GM21360 (cell line): ENCODE measurements around the gene VAV2.

Experiments
- ATAC-seq: cut with Tn5 transposase; IDR thresholded peaks from one replicate; pipeline ENCODE4 v1.9.1; 2021; ENCODE audit warnings: mild to moderate bottlenecking, moderate library complexity; ENCODE audit not compliant: unreplicated experiment

VAV2 gene

GRCh38 chr9:134028575-134029247, 36.6 kb upstream of the VAV2 start:
- ATAC-seq = no peak

- ATAC-seq = no peak
These were observed 36.0 kb upstream of the VAV2 start for GRCh38 chr9:134028076-134028475.

GRCh38 chr9:134027561-134027960, 35.4 kb upstream of the VAV2 start:
- no peak for ATAC-seq

- no peak for ATAC-seq
These were observed 34.9 kb upstream of the VAV2 start for GRCh38 chr9:134026981-134027380.

- no peak for ATAC-seq
These were observed 34.5 kb upstream of the VAV2 start for GRCh38 chr9:134026581-134026980.

GRCh38 chr9:134025606-134026541, 33.8 kb upstream of the VAV2 start:
- peak; percentile 31 for ATAC-seq

- ATAC-seq = peak; percentile 70
These were observed 32.9 kb upstream of the VAV2 start, which contains the start of gene BRD3OS for GRCh38 chr9:134024828-134025605. Gene BRD3OS (plus strand): TSS chr9:134025481. CDS start chr9:134026748, 1,267 bp downstream.

- no peak for ATAC-seq
These were observed 32.2 kb upstream of the VAV2 start for GRCh38 chr9:134024214-134024792.

GRCh38 chr9:134014946-134015345, 22.8 kb upstream of the VAV2 start:
- no peak for ATAC-seq

GRCh38 chr9:134011401-134011800, 19.3 kb upstream of the VAV2 start:
- ATAC-seq = no peak

GRCh38 chr9:134010310-134011173, 18.4 kb upstream of the VAV2 start:
- ATAC-seq = no peak

- ATAC-seq = no peak
These were observed 15.4 kb upstream of the VAV2 start for GRCh38 chr9:134007571-134007970.

- ATAC-seq = no peak
These were observed 15.0 kb upstream of the VAV2 start for GRCh38 chr9:134007150-134007549.

- no peak for ATAC-seq
These were observed 13.3 kb upstream of the VAV2 start for GRCh38 chr9:134005381-134005780.

GRCh38 chr9:134004881-134005280, 12.8 kb upstream of the VAV2 start:
- no peak for ATAC-seq

- no peak for ATAC-seq
These were observed 12.2 kb upstream of the VAV2 start for GRCh38 chr9:134004131-134004873.

GRCh38 chr9:134003237-134003636, 11.1 kb upstream of the VAV2 start:
- ATAC-seq = no peak

GRCh38 chr9:134002796-134003195, 10.7 kb upstream of the VAV2 start:
- no peak for ATAC-seq

- no peak for ATAC-seq
These were observed 7.7 kb upstream of the VAV2 start for GRCh38 chr9:133999851-134000265.
